Measurements from ENCODE around the gene CDADC1.
"Not testable (repeated sequence)": the region's sequence is repeated elsewhere in the genome, so short reads cannot be mapped to it uniquely, and the experiment has no call there.

Gene CDADC1

GRCh38 chr13:49319951-49320350, 72.2 kb downstream of the CDADC1 start:
- no peak for DNase-seq

GRCh38 chr13:49320975-49321374, 73.2 kb downstream of the CDADC1 start:
- DNase-seq: no peak

- DNase-seq: no peak
These were observed 75.0 kb downstream of the CDADC1 start for GRCh38 chr13:49322702-49323101.

GRCh38 chr13:49323344-49323743, 75.6 kb downstream of the CDADC1 start:
- no peak for DNase-seq

- no peak for DNase-seq
These were observed 78.6 kb downstream of the CDADC1 start for GRCh38 chr13:49326222-49326917.

GRCh38 chr13:49327145-49327544, 79.4 kb downstream of the CDADC1 start:
- not testable (repeated sequence) for DNase-seq

- DNase-seq: no peak
These were observed 82.3 kb downstream of the CDADC1 start for GRCh38 chr13:49329831-49330545.

GRCh38 chr13:49330546-49330864, 82.8 kb downstream of the CDADC1 start:
- DNase-seq: no peak

- DNase-seq: no peak
These were observed 88.9 kb downstream of the CDADC1 start for GRCh38 chr13:49336655-49337054.

GRCh38 chr13:49340161-49340560, 92.4 kb downstream of the CDADC1 start:
- no peak for DNase-seq

GRCh38 chr13:49341517-49341916, 93.8 kb downstream of the CDADC1 start:
- no peak for DNase-seq

GRCh38 chr13:49341941-49342340, 94.2 kb downstream of the CDADC1 start:
- no peak for DNase-seq

- DNase-seq: no peak
These were observed 94.7 kb downstream of the CDADC1 start for GRCh38 chr13:49342454-49342853.
